Measurements from ENCODE around the gene RADX.

Gene RADX, protein sequence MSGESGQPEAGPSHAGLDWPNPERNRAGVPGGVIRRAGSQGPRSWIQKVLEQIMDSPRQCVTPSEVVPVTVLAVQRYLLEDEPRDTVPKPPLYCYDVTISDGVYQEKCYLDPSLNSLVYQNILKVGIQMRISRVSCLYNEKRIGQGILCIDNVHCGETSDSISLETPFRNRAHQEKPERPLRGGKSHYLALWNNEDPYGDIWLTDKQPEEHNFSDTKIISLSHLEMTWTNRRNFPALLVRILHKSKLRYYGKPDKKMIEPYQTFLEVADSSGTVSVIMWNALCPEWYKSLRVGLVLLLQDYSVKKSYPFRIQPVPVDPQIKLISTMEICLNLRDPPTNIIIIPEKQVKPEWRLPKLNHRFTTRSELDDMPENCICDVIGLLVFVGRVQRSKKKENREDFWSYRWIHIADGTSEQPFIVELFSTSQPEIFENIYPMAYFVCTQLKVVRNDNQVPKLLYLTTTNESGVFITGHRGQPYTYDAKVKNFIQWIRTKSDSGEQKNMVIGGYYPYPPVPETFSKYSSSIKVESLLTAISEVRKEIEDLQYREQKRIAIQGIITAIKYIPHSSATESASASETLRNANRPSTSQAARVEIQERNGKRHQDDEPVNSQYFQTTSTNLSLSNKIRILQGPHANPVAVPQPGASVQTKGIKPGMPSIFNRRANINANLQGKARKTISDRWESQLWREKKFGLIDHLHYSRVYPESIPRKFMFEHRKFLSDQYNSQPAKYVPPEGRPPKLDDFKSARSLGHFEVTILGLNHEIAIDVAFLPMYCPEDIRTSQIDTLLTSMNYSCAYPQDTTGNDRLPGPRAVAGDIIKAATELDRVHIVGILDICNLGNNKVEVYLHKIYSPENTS

DNA sequence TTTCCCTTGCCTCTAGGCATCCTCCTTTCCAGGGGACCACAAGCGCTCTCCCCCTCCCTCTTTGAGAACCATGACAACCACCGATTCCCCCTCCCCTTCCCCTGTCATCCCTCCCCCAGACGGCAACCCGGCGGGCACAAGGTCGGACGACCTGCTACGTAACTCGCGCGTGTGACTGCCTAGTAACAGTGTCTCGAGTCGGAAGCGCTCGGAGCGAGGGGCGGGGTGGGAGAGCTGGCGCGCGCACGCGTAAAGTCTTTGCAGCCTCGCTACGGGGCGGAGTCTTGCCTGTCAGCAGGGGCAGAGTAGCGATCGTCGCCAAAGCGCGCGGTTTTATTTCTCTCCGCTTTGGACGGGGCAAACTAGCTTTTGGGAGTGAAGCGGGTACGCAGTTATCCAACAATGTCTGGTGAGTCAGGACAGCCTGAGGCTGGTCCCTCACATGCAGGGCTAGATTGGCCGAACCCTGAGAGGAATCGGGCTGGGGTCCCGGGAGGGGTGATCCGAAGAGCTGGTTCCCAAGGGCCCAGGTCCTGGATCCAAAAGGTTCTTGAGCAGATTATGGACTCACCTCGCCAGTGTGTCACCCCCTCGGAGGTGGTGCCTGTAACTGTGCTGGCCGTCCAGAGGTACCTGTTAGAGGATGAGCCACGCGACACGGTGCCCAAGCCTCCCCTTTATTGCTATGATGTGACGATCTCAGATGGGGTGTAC is at the start of gene RADX:
TSS of gene RADX (plus strand) at position 300 of the 714 bp plus-strand sequence. CDS start at position 403, 103 bp downstream.
- Histone ChIP-seq H3K9me3 (ENCODE audit: insufficient read depth, low read length) (no peaks in the 10 kb centered on the region), H2AFZ (ENCODE audit: low read depth, low read length) (no peak within 1 kb of the TSS), H3K27ac (ENCODE audit: low read length) (no peak within 1 kb of the TSS), H3K27me3 (ENCODE audit: low read depth, low read length) (no peaks in the 10 kb centered on the region), H3K4me1 (ENCODE audit: low read length) (no peaks in the 10 kb centered on the region), H3K9ac (ENCODE audit: low read length) (no peak within 1 kb of the TSS), H3K79me2 (ENCODE audit: low read length) (no peaks in the 10 kb centered on the region), H3K4me3 (ENCODE audit: low read length) (no peak within 1 kb of the TSS), H3K4me2 (ENCODE audit: low read length) (no peak within 1 kb of the TSS), H4K20me1 (ENCODE audit: insufficient read depth, low read length) (no peaks in the 10 kb centered on the region), H3K36me3 (replicated peaks; ENCODE audit: low read depth, low read length) (no peaks in the 10 kb centered on the region)
- no peak for TF ChIP-seq EZH2phosphoT487 (IDR thresholded peaks at IDR 0.05; ENCODE audit: low read depth)
- TF ChIP-seq, protein P1, sequence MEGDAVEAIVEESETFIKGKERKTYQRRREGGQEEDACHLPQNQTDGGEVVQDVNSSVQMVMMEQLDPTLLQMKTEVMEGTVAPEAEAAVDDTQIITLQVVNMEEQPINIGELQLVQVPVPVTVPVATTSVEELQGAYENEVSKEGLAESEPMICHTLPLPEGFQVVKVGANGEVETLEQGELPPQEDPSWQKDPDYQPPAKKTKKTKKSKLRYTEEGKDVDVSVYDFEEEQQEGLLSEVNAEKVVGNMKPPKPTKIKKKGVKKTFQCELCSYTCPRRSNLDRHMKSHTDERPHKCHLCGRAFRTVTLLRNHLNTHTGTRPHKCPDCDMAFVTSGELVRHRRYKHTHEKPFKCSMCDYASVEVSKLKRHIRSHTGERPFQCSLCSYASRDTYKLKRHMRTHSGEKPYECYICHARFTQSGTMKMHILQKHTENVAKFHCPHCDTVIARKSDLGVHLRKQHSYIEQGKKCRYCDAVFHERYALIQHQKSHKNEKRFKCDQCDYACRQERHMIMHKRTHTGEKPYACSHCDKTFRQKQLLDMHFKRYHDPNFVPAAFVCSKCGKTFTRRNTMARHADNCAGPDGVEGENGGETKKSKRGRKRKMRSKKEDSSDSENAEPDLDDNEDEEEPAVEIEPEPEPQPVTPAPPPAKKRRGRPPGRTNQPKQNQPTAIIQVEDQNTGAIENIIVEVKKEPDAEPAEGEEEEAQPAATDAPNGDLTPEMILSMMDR (IDR thresholded peaks at IDR 0.05; ENCODE audit: low read depth, low read length): no peak

DNA sequence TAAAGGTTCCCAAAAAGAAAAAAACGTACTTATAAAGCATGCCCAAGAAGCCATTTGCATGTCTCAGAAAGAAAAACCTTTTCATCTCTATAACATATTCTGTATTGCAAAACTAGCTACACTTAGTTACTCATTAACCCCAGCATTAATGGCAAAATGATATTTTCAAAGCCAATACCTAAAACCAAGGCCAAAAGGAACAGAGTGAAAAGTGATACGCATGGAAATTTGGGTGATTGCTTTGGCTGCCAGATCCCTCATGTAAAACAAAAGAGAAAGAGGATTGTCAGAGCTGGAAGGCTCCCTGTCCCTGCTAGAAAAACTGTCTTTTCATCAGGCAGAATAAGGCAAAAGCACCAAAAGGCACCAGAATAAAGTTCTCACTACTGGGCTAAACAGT is 46.8 kb upstream of the RADX start:
- Histone ChIP-seq H3K27me3 (ENCODE audit: low read depth, low read length) (no peaks in the 10 kb centered on the region), H3K4me3 (ENCODE audit: low read length) (no peak overlapping the region)
- TF ChIP-seq EZH2phosphoT487 (IDR thresholded peaks at IDR 0.05; ENCODE audit: low read depth): no peak
- TF ChIP-seq, protein P1 (IDR thresholded peaks at IDR 0.05; ENCODE audit: low read depth, low read length): no peak

GRCh38 chrX:106566362-106566761 is 45.4 kb upstream of the RADX start:
- Histone ChIP-seq H3K27ac (ENCODE audit: low read length) (no peak overlapping the region), H3K79me2 (ENCODE audit: low read length) (no peaks in the 10 kb centered on the region), H3K36me3 (replicated peaks; ENCODE audit: low read depth, low read length) (no peaks in the 10 kb centered on the region), H3K27me3 (ENCODE audit: low read depth, low read length) (no peaks in the 10 kb centered on the region), H3K4me2 (ENCODE audit: low read length) (no peak overlapping the region), H3K4me1 (ENCODE audit: low read length) (0 out of 2 replicates have a peak, but pooled peaks cover 4% of the 10 kb centered on the region), H3K4me3 (ENCODE audit: low read length) (no peak overlapping the region), H2AFZ (ENCODE audit: low read depth, low read length) (no peak overlapping the region), H3K9ac (ENCODE audit: low read length) (no peak overlapping the region), H3K9me3 (ENCODE audit: insufficient read depth, low read length) (no peaks in the 10 kb centered on the region), H4K20me1 (ENCODE audit: insufficient read depth, low read length) (no peaks in the 10 kb centered on the region)
- no peak for TF ChIP-seq EZH2phosphoT487 (IDR thresholded peaks at IDR 0.05; ENCODE audit: low read depth)
- TF ChIP-seq, protein P1 (IDR thresholded peaks at IDR 0.05; ENCODE audit: low read depth, low read length): no peak

More for the DNA sequence above, 46.8 kb upstream of the RADX start:
- no peaks in the 10 kb centered on the region for H3K9me3 ChIP-seq (ENCODE audit: insufficient read depth, low read length)
- no peak overlapping the region for H3K9ac ChIP-seq (ENCODE audit: low read length)
- H3K79me2 ChIP-seq (ENCODE audit: low read length): no peaks in the 10 kb centered on the region
- H3K4me2 ChIP-seq (ENCODE audit: low read length): no peak overlapping the region
- no peak overlapping the region for H3K27ac ChIP-seq (ENCODE audit: low read length)
- H3K36me3 ChIP-seq (replicated peaks; ENCODE audit: low read depth, low read length): no peaks in the 10 kb centered on the region
- no peak overlapping the region for H2AFZ ChIP-seq (ENCODE audit: low read depth, low read length)
- 0 out of 2 replicates have a peak, but pooled peaks cover 4% of the 10 kb centered on the region for H3K4me1 ChIP-seq (ENCODE audit: low read length)
- H4K20me1 ChIP-seq (ENCODE audit: insufficient read depth, low read length): no peaks in the 10 kb centered on the region
